WTC11 (cell line): ENCODE data around the gene PRPF40A. TPM values are rescaled to one million over a fixed set of nuclear protein-coding genes. Genes with fewer than 3 reads are reported as not detected.
A peak's percentile ranks its signal among the peaks of the same experiment; 100 is the strongest.

Experiments used
- ATAC-seq: fragments of 200-7000 bp; cut with Tn5 transposase; 2 replicates; pipeline ENCODE4 v1.10.0; 2021; ENCODE audit warnings: mild to moderate bottlenecking, moderate library complexity
- Bru-seq: library from RNA; stranded (reverse); fragments of 400-500 nt; gene quantifications from one replicate; lab custom pipeline; 2021; lab: Mats Ljungman, UMichigan
- CTCF ChIA-PET: fragments of 300-600 bp; sonication (Branson Sonifier 250); formaldehyde crosslinking; loops from one replicate; lab custom pipeline; 2021; ENCODE audit warnings: antibody characterized with exemption; lab: Charles Lee
- POLR2A ChIA-PET: fragments of 350-600 bp; sonication (Branson Sonifier 250); formaldehyde crosslinking; loops from one replicate; lab custom pipeline; 2021; ENCODE audit warnings: antibody characterized with exemption; lab: Charles Lee
- DNase-seq: peaks from one replicate; pipeline ENCODE4 v3.0.0; 2021; ENCODE audit warnings: low spot score
- H3K27ac Mint-ChIP-seq: 2 replicates; pipeline ENCODE4 v1.8.0; 2021; ENCODE audit warnings: mixed read lengths
- H3K27me3 Mint-ChIP-seq: 2 replicates; pipeline ENCODE4 v1.8.0; 2021; ENCODE audit warnings: low read depth, mild to moderate bottlenecking, moderate library complexity, mixed read lengths
- H3K36me3 Mint-ChIP-seq: 2 replicates; pipeline ENCODE4 v1.8.0; 2021; ENCODE audit warnings: mixed read lengths
- H3K4me1 Mint-ChIP-seq: 2 replicates; pipeline ENCODE4 v1.8.0; 2022; ENCODE audit warnings: mixed read lengths
- H3K4me3 Mint-ChIP-seq: 2 replicates; pipeline ENCODE4 v1.8.0; 2021; ENCODE audit warnings: mild to moderate bottlenecking, moderate library complexity, mixed read lengths
- H3K9me3 Mint-ChIP-seq: 2 replicates; pipeline ENCODE4 v1.8.0; 2021; ENCODE audit warnings: mixed read lengths
- CREM ChIP-seq: sonication (generic); formaldehyde crosslinking; IDR thresholded peaks from 2 replicates; pipeline ENCODE4 v1.8.1; 2022; ENCODE audit warnings: mild to moderate bottlenecking, missing genetic modification reagents, moderate library complexity
- E2F4 ChIP-seq: sonication (generic); formaldehyde crosslinking; IDR thresholded peaks from 2 replicates; pipeline ENCODE4 v1.8.1; 2022; ENCODE audit warnings: low read depth, mild to moderate bottlenecking, moderate library complexity, missing genetic modification reagents, borderline replicate concordance
- ETV6 ChIP-seq: sonication (generic); formaldehyde crosslinking; IDR thresholded peaks from 2 replicates; pipeline ENCODE4 v1.8.1; 2022; ENCODE audit warnings: mild to moderate bottlenecking, missing genetic modification reagents
- FOXK1 ChIP-seq: sonication (generic); formaldehyde crosslinking; IDR thresholded peaks from 2 replicates; pipeline ENCODE4 v1.8.0; 2022; ENCODE audit warnings: mild to moderate bottlenecking, moderate library complexity, missing genetic modification reagents
- FOXP1 ChIP-seq: sonication (generic); formaldehyde crosslinking; IDR thresholded peaks from 2 replicates; pipeline ENCODE4 v1.8.0; 2022; ENCODE audit warnings: missing genetic modification reagents, mild to moderate bottlenecking, moderate library complexity, borderline replicate concordance
- MAX ChIP-seq: sonication (generic); formaldehyde crosslinking; IDR thresholded peaks from 2 replicates; pipeline ENCODE4 v1.8.0; 2022; ENCODE audit warnings: mild to moderate bottlenecking, missing genetic modification reagents
- NFYB ChIP-seq: sonication (generic); formaldehyde crosslinking; conservative IDR thresholded peaks from 2 replicates; pipeline ENCODE4 v1.8.0; 2022; ENCODE audit warnings: low read depth, missing genetic modification reagents
- NR2C2 ChIP-seq: sonication (generic); formaldehyde crosslinking; IDR thresholded peaks from 2 replicates; pipeline ENCODE4 v1.8.0; 2022; ENCODE audit warnings: mild to moderate bottlenecking, missing genetic modification reagents
- RORB ChIP-seq: fragments of 250-450 bp; sonication (Bioruptor Pico); IDR thresholded peaks from 2 replicates; pipeline ENCODE4 v1.9.0; 2021; ENCODE audit warnings: mild to moderate bottlenecking
- SP1 ChIP-seq: sonication (generic); formaldehyde crosslinking; conservative IDR thresholded peaks from 2 replicates; pipeline ENCODE4 v1.8.1; 2022; ENCODE audit warnings: missing genetic modification reagents
- TCF7 ChIP-seq: sonication (generic); formaldehyde crosslinking; IDR thresholded peaks from 2 replicates; pipeline ENCODE4 v1.8.0; 2022; ENCODE audit warnings: mild to moderate bottlenecking, low read depth, missing genetic modification reagents, moderate library complexity
- TEAD1 ChIP-seq: sonication (generic); formaldehyde crosslinking; IDR thresholded peaks from 2 replicates; pipeline ENCODE4 v1.8.0; 2022; ENCODE audit warnings: mild to moderate bottlenecking, missing genetic modification reagents
- USF1 ChIP-seq: sonication (generic); formaldehyde crosslinking; IDR thresholded peaks from 2 replicates; pipeline ENCODE4 v1.8.0; 2022; ENCODE audit warnings: mild to moderate bottlenecking, missing genetic modification reagents
- USF2 ChIP-seq: sonication (generic); formaldehyde crosslinking; IDR thresholded peaks from 2 replicates; pipeline ENCODE4 v1.8.1; 2023; ENCODE audit warnings: mild to moderate bottlenecking, missing genetic modification reagents, moderate library complexity
- ZBTB21 ChIP-seq: sonication (generic); formaldehyde crosslinking; IDR thresholded peaks from 2 replicates; pipeline ENCODE4 v1.8.1; 2023; ENCODE audit warnings: mild to moderate bottlenecking, missing genetic modification reagents, borderline replicate concordance
- ZNF263 ChIP-seq: sonication (generic); formaldehyde crosslinking; IDR thresholded peaks from 2 replicates; pipeline ENCODE4 v1.8.1; 2022; ENCODE audit warnings: low read depth, mild to moderate bottlenecking, moderate library complexity, missing genetic modification reagents
- ZNF423 ChIP-seq: fragments of 250-450 bp; sonication (Bioruptor Pico); IDR thresholded peaks from 2 replicates; pipeline ENCODE4 v2.1.2; 2022; ENCODE audit warnings: mild to moderate bottlenecking, moderate library complexity
- long read RNA-seq, 3 experiments: library from RNA in 1 of 3; library from capped mRNA in 1 of 3; library from polyadenylated mRNA in 1 of 3; unstranded in 2 of 3; stranded (forward) in 1 of 3; transcript quantifications; one replicate each; pipeline ENCODE4 v2.0.0, GENCODE V29; 2021
- total RNA-seq: library from RNA; stranded (reverse); gene quantifications from 3 replicates; pipeline ENCODE4 v1.2.3, GENCODE V29; 2021
- TF ChIP-seq, protein P1 (sequence below): sonication (generic); formaldehyde crosslinking; IDR thresholded peaks from 2 replicates; pipeline ENCODE4 v1.8.0; 2023; ENCODE audit warnings: missing genetic modification reagents, mild to moderate bottlenecking, borderline replicate concordance
- TF ChIP-seq, protein P2 (sequence below): sonication (generic); formaldehyde crosslinking; IDR thresholded peaks from 2 replicates; pipeline ENCODE4 v1.8.1; 2023; ENCODE audit warnings: mild to moderate bottlenecking, missing genetic modification reagents, moderate library complexity
- TF ChIP-seq, protein P3 (sequence below): sonication (generic); formaldehyde crosslinking; IDR thresholded peaks from 2 replicates; pipeline ENCODE4 v1.8.0; 2022; ENCODE audit warnings: mild to moderate bottlenecking, missing genetic modification reagents

The PRPF40A gene
- total RNA-seq = 171 to 189 TPM (median 176 TPM) in 3 replicates
- percentile 96 among the genes with signal in this experiment for Bru-seq, nascent RNA
- long read RNA-seq, experiment 1, full-length matches to known transcripts = 5 of 862 reads
- long read RNA-seq, experiment 1, partial matches to known transcripts = 87 of 862 reads
- long read RNA-seq, experiment 1, other reads (novel, unspliced or antisense) = 770 of 862 reads
- long read RNA-seq, experiment 2, full-length matches to known transcripts = 5 of 213 reads
- long read RNA-seq, experiment 2, partial matches to known transcripts = 87 of 213 reads
- long read RNA-seq, experiment 2, other reads (novel, unspliced or antisense) = 121 of 213 reads
- long read RNA-seq, experiment 3, full-length matches to known transcripts = 2 of 128 reads
- long read RNA-seq, experiment 3, partial matches to known transcripts = 75 of 128 reads
- long read RNA-seq, experiment 3, other reads (novel, unspliced or antisense) = 51 of 128 reads

GRCh38 chr2:152717228-152718075 is at the start of gene PRPF40A:
TSS of gene PRPF40A (minus strand) at chr2:152717461. CDS start at chr2:152717439, 22 bp downstream.
- POLR2A ChIA-PET = interaction anchor here (0.5 to 1.6 kb wide), 7 partner anchors 7 to 1963 kb away, joined by 3 to 10 read pairs (median 5); partner anchors contain the start of gene FMNL2
- TF ChIP-seq, protein P1, sequence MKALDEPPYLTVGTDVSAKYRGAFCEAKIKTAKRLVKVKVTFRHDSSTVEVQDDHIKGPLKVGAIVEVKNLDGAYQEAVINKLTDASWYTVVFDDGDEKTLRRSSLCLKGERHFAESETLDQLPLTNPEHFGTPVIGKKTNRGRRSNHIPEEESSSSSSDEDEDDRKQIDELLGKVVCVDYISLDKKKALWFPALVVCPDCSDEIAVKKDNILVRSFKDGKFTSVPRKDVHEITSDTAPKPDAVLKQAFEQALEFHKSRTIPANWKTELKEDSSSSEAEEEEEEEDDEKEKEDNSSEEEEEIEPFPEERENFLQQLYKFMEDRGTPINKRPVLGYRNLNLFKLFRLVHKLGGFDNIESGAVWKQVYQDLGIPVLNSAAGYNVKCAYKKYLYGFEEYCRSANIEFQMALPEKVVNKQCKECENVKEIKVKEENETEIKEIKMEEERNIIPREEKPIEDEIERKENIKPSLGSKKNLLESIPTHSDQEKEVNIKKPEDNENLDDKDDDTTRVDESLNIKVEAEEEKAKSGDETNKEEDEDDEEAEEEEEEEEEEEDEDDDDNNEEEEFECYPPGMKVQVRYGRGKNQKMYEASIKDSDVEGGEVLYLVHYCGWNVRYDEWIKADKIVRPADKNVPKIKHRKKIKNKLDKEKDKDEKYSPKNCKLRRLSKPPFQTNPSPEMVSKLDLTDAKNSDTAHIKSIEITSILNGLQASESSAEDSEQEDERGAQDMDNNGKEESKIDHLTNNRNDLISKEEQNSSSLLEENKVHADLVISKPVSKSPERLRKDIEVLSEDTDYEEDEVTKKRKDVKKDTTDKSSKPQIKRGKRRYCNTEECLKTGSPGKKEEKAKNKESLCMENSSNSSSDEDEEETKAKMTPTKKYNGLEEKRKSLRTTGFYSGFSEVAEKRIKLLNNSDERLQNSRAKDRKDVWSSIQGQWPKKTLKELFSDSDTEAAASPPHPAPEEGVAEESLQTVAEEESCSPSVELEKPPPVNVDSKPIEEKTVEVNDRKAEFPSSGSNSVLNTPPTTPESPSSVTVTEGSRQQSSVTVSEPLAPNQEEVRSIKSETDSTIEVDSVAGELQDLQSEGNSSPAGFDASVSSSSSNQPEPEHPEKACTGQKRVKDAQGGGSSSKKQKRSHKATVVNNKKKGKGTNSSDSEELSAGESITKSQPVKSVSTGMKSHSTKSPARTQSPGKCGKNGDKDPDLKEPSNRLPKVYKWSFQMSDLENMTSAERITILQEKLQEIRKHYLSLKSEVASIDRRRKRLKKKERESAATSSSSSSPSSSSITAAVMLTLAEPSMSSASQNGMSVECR (CRISPR knock-in tag) = peak; percentile 63; the same call in 1 of the 2 replicates
- TF ChIP-seq, protein P2, sequence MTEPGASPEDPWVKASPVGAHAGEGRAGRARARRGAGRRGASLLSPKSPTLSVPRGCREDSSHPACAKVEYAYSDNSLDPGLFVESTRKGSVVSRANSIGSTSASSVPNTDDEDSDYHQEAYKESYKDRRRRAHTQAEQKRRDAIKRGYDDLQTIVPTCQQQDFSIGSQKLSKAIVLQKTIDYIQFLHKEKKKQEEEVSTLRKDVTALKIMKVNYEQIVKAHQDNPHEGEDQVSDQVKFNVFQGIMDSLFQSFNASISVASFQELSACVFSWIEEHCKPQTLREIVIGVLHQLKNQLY = no peak
- TF ChIP-seq ETV6 (CRISPR knock-in tag) = 0 out of 2 replicates have a peak, but pooled peaks have one; percentile 51
- TF ChIP-seq SP1 (CRISPR knock-in tag) = peak; percentile 57
- TF ChIP-seq, protein P3, sequence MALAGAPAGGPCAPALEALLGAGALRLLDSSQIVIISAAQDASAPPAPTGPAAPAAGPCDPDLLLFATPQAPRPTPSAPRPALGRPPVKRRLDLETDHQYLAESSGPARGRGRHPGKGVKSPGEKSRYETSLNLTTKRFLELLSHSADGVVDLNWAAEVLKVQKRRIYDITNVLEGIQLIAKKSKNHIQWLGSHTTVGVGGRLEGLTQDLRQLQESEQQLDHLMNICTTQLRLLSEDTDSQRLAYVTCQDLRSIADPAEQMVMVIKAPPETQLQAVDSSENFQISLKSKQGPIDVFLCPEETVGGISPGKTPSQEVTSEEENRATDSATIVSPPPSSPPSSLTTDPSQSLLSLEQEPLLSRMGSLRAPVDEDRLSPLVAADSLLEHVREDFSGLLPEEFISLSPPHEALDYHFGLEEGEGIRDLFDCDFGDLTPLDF (CRISPR knock-in tag) = no peak; the same call in 1 of the 2 replicates
- TF ChIP-seq NR2C2 = peak; percentile 96
- no peak for TF ChIP-seq FOXP1
- peak; percentile 61; the same call in 1 of the 2 replicates for TF ChIP-seq E2F4 (CRISPR knock-in tag)
- TF ChIP-seq RORB = no peak
- no peak for TF ChIP-seq ZNF423
- peak; percentile 74 for TF ChIP-seq CREM (CRISPR knock-in tag)
- TF ChIP-seq NFYB (CRISPR knock-in tag) = peak; percentile 99
- 0 out of 2 replicates have a peak, but pooled peaks have one; percentile 8 for TF ChIP-seq USF1 (CRISPR knock-in tag)
- 0 out of 2 replicates have a peak, but pooled peaks have one; percentile 60 for TF ChIP-seq MAX (CRISPR knock-in tag)
- peak; percentile 81 for TF ChIP-seq FOXK1 (CRISPR knock-in tag)
- peak; percentile 57 for TF ChIP-seq TEAD1 (CRISPR knock-in tag)
- TF ChIP-seq ZBTB21 (CRISPR knock-in tag) = 0 out of 2 replicates have a peak, but pooled peaks have one; percentile 49
- TF ChIP-seq USF2 (CRISPR knock-in tag) = 0 out of 2 replicates have a peak, but pooled peaks have one; percentile 17
- 0 out of 2 replicates have a peak, but pooled peaks have one; percentile 43 for TF ChIP-seq ZNF263 (CRISPR knock-in tag)
- TF ChIP-seq TCF7 (CRISPR knock-in tag) = peak; percentile 75; the same call in 1 of the 2 replicates
- TF ChIP-seq, all 79 proteins: peak for 15
- Mint-ChIP-seq H3K4me1 (peaks cover 33% of the 10 kb centered on the region), H3K27ac (peak within 1 kb of the TSS; percentile 100), H3K4me3 (peak within 1 kb of the TSS; percentile 97), H3K27me3 (no peaks in the 10 kb centered on the region), H3K36me3 (peaks cover 41% of the 10 kb centered on the region), H3K9me3 (no peaks in the 10 kb centered on the region)
- CTCF ChIA-PET = interaction anchor here (0.6 to 2.0 kb wide), 5 partner anchors 17 to 863 kb away, joined by 4 to 11 read pairs (median 5); no protein-coding TSS in a partner anchor
- DNase-seq (peak; percentile 99), ATAC-seq (peak; percentile 80)
